OCI-LY1 (cell line): Measurements from ENCODE around the gene IRF4.

Experiments used
- H2AFZ ChIP-seq: fragments of 200-600 bp; sonication (generic), shearing (Covaris generic); 2 replicates; pipeline ENCODE4 v1.6.0; 2014; ENCODE audit warnings: antibody characterized with exemption, mild to moderate bottlenecking, low read length
- H3F3A ChIP-seq: fragments of 200-600 bp; sonication (generic), shearing (Covaris generic); 2 replicates; pipeline ENCODE4 v1.6.0; 2014; ENCODE audit warnings: mild to moderate bottlenecking, antibody characterized with exemption, low read length, moderate library complexity; ENCODE audit not compliant: insufficient read depth
- H3K27ac ChIP-seq: fragments of 200-600 bp; sonication (generic); 2 replicates; pipeline ENCODE4 v1.5.1; 2014; ENCODE audit warnings: low read length, mixed run types, mild to moderate bottlenecking, low read depth; ENCODE audit not compliant: poor library complexity, severe bottlenecking
- H3K27me3 ChIP-seq: fragments of 200-600 bp; sonication (generic); 2 replicates; pipeline ENCODE4 v1.6.0; 2014; ENCODE audit warnings: antibody characterized with exemption, mild to moderate bottlenecking, low read length, moderate library complexity; ENCODE audit not compliant: insufficient read depth
- H3K36me3 ChIP-seq: fragments of 200-600 bp; sonication (generic); 2 replicates; pipeline ENCODE4 v1.6.1; 2014; ENCODE audit warnings: mild to moderate bottlenecking, antibody characterized with exemption, low read length, moderate library complexity, mixed read lengths; ENCODE audit not compliant: insufficient read depth
- H3K4me1 ChIP-seq: fragments of 200-600 bp; sonication (generic); 2 replicates; pipeline ENCODE4 v1.5.1; 2014; ENCODE audit warnings: mild to moderate bottlenecking, low read length, moderate library complexity; ENCODE audit not compliant: insufficient read depth, severe bottlenecking
- H3K4me2 ChIP-seq: fragments of 200-600 bp; sonication (generic), shearing (Covaris generic); 2 replicates; pipeline ENCODE4 v1.6.1; 2014; ENCODE audit warnings: low read length
- H3K4me3 ChIP-seq: fragments of 200-600 bp; sonication (generic); 2 replicates; pipeline ENCODE4 v1.5.1; 2014; ENCODE audit warnings: low read length, low read depth, mild to moderate bottlenecking, mixed read lengths; ENCODE audit not compliant: poor library complexity, severe bottlenecking
- H3K79me2 ChIP-seq: fragments of 200-600 bp; shearing (Covaris generic); 2 replicates; pipeline ENCODE4 v1.6.1; 2016; ENCODE audit warnings: mixed run types, low read length, mixed read lengths; ENCODE audit not compliant: insufficient read depth
- H3K9ac ChIP-seq: fragments of 200-600 bp; sonication (generic), shearing (Covaris generic); 2 replicates; pipeline ENCODE4 v1.6.1; 2014; ENCODE audit warnings: mild to moderate bottlenecking, low read length, mixed read lengths
- H3K9me2 ChIP-seq: fragments of 200-600 bp; sonication (generic), shearing (Covaris generic); 2 replicates; pipeline ENCODE4 v1.6.1; 2014; ENCODE audit warnings: low read depth, mild to moderate bottlenecking, low read length, mixed read lengths
- H3K9me3 ChIP-seq: fragments of 200-600 bp; shearing (Covaris generic); 2 replicates; pipeline ENCODE4 v1.6.1; 2014; ENCODE audit warnings: low read length, mixed read lengths
- H4K20me1 ChIP-seq: fragments of 200-600 bp; sonication (generic), shearing (Covaris generic); 2 replicates; pipeline ENCODE4 v1.6.0; 2016; ENCODE audit warnings: mild to moderate bottlenecking, low read length; ENCODE audit not compliant: insufficient read depth
- CTCF ChIP-seq: fragments of 200-600 bp; sonication (generic), shearing (Covaris generic); IDR thresholded peaks from 2 replicates; pipeline ENCODE4 v1.5.1; 2017; ENCODE audit warnings: mild to moderate bottlenecking, antibody characterized with exemption, low read length, moderate library complexity, mixed read lengths
- EZH2 ChIP-seq: fragments of 200-600 bp; sonication (generic), shearing (Covaris generic); IDR thresholded peaks from 2 replicates; pipeline ENCODE4 v1.8.0; 2017; ENCODE audit warnings: borderline replicate concordance, mixed run types, mild to moderate bottlenecking, antibody characterized with exemption, low read length, moderate library complexity, mixed read lengths

The IRF4 gene

GRCh38 chr6:399785-400534 lies 8.4 kb downstream of the IRF4 start:
- no peaks in the 10 kb centered on the region for H3K9me2 ChIP-seq
- no peaks in the 10 kb centered on the region for H3K9me3 ChIP-seq
- peaks cover 93% of the 10 kb centered on the region for H3K36me3 ChIP-seq
- H3K4me1 ChIP-seq = peaks cover 46% of the 10 kb centered on the region
- no peaks in the 10 kb centered on the region for H3F3A ChIP-seq
- no peaks in the 10 kb centered on the region for H3K27me3 ChIP-seq
- H4K20me1 ChIP-seq = no peaks in the 10 kb centered on the region
- no peak overlapping the region for H3K27ac ChIP-seq
- TF ChIP-seq CTCF (no peak), EZH2 (no peak)
- H3K4me2 ChIP-seq = no peak overlapping the region
- no peak overlapping the region for H2AFZ ChIP-seq
- no peak overlapping the region for H3K4me3 ChIP-seq
- no peaks in the 10 kb centered on the region for H3K79me2 ChIP-seq
- no peak overlapping the region for H3K9ac ChIP-seq

- Histone ChIP-seq H3K9me3 (no peaks in the 10 kb centered on the region), H3K27me3 (no peaks in the 10 kb centered on the region), H3F3A (no peaks in the 10 kb centered on the region), H4K20me1 (no peaks in the 10 kb centered on the region), H3K9me2 (no peaks in the 10 kb centered on the region), H3K9ac (no peak overlapping the region), H3K4me3 (no peak overlapping the region), H3K27ac (no peak overlapping the region), H3K36me3 (peaks cover 93% of the 10 kb centered on the region), H3K4me2 (no peak overlapping the region), H2AFZ (no peak overlapping the region), H3K4me1 (peaks cover 44% of the 10 kb centered on the region), H3K79me2 (no peaks in the 10 kb centered on the region)
- TF ChIP-seq EZH2 (no peak), CTCF (no peak)
Measured at GRCh38 chr6:400815-401214, 9.3 kb downstream of the IRF4 start.

- Histone ChIP-seq H3F3A (no peaks in the 10 kb centered on the region), H4K20me1 (no peaks in the 10 kb centered on the region), H3K36me3 (peaks cover 93% of the 10 kb centered on the region), H3K4me1 (peaks cover 39% of the 10 kb centered on the region), H3K9ac (no peak overlapping the region), H3K4me2 (no peak overlapping the region), H3K27me3 (no peaks in the 10 kb centered on the region), H3K4me3 (no peak overlapping the region), H3K79me2 (no peaks in the 10 kb centered on the region), H3K27ac (no peak overlapping the region), H2AFZ (no peak overlapping the region), H3K9me3 (no peaks in the 10 kb centered on the region), H3K9me2 (no peaks in the 10 kb centered on the region)
- TF ChIP-seq EZH2 (no peak), CTCF (no peak)
Measured at GRCh38 chr6:401239-401993, 9.9 kb downstream of the IRF4 start.
